Lung (tissue), 12 donors: ENCODE data around the gene STC2. TPM values are rescaled to one million over a fixed set of nuclear protein-coding genes. Genes with fewer than 3 reads are reported as not detected.

Experiments
- ATAC-seq: fragments of 200-7000 bp; cut with Tn5 transposase; one replicate; pipeline ENCODE4 v1.9.1; 2020; ENCODE audit warnings: moderate number of reproducible peaks; ENCODE audit not compliant: insufficient read depth, low FRiP score
- DNase-seq, 3 donors: peaks; one replicate each; pipeline ENCODE4 v3.0.0-alpha.2; 2013 to 2017
- H3K27ac ChIP-seq, 2 donors: one replicate each; pipeline ENCODE4 v1.5.1; 2013; ENCODE audit warnings: mild to moderate bottlenecking in 2 of 2, moderate library complexity in 2 of 2, control low read depth in 1 of 2, inconsistent platforms in 1 of 2, low read depth in 1 of 2, low read length in 1 of 2
- H3K27me3 ChIP-seq, 3 donors: one replicate each; pipeline ENCODE4 v1.5.1; 2013; ENCODE audit warnings: low read length in 2 of 3; ENCODE audit not compliant: control insufficient read depth in 3 of 3, insufficient read depth in 3 of 3
- H3K36me3 ChIP-seq, 4 donors: one replicate each; pipeline ENCODE4 v1.5.1; 2013; ENCODE audit warnings: low read length in 4 of 4, mild to moderate bottlenecking in 1 of 4, moderate library complexity in 1 of 4; ENCODE audit not compliant: control insufficient read depth in 4 of 4, insufficient read depth in 4 of 4
- H3K4me1 ChIP-seq, 5 donors: one replicate each; pipeline ENCODE4 v1.5.1; 2013; ENCODE audit warnings: low read length in 5 of 5, mild to moderate bottlenecking in 2 of 5, moderate library complexity in 1 of 5; ENCODE audit not compliant: control insufficient read depth in 5 of 5, insufficient read depth in 5 of 5
- H3K4me3 ChIP-seq: one replicate; pipeline ENCODE4 v1.5.1; 2013; ENCODE audit warnings: mild to moderate bottlenecking, control low read depth, moderate library complexity
- H3K9ac ChIP-seq, 2 donors: one replicate each; pipeline ENCODE4 v1.5.1; 2013; ENCODE audit warnings: low read length in 2 of 2, control low read depth in 1 of 2; ENCODE audit not compliant: insufficient read depth in 1 of 2
- H3K9me3 ChIP-seq, 4 donors: one replicate each; pipeline ENCODE4 v1.5.1; 2013; ENCODE audit warnings: low read length in 3 of 4, mild to moderate bottlenecking in 1 of 4, moderate library complexity in 1 of 4; ENCODE audit not compliant: control insufficient read depth in 4 of 4, insufficient read depth in 3 of 4
- WGBS, 2 donors: extraction: QIAGEN DNeasy Blood & Tissue Kit; methylation state at CpG; one replicate each; pipeline ENCODE4 v1.1.7; 2013; 5-methylcytosine and 5-hydroxymethylcytosine counted together
- polyA plus RNA-seq, 2 donors: library from polyadenylated mRNA; stranded (reverse); fragments of 200-250 nt; gene quantifications; one replicate each; pipeline ENCODE4 v1.2.1, GENCODE V29; 2013
- total RNA-seq, 2 donors: library from RNA; depleted of rRNA in 1 of 2; stranded (reverse); fragments of >200 nt in 1 of 2; gene quantifications; one replicate each; pipeline ENCODE4 v1.2.1, GENCODE V29; 2014 to 2021
- TF ChIP-seq, protein P1 (sequence below): IDR thresholded peaks from 2 replicates; pipeline ENCODE4 v1.5.1; 2012; ENCODE audit warnings: mild to moderate bottlenecking; ENCODE audit errors: control extremely low read depth, extremely low read depth
- donor health status: control.
- donor health status: control.
- donor health status: Bipolar disorder and iron deficiency.
- donor health status: healthy.
- donor health status: DM: yes; HTN: yes; CAD: no.

STC2 gene
- total and polyA plus RNA-seq, 4 donors: 3.1 to 18.1 (median 8.4) TPM

DNA sequence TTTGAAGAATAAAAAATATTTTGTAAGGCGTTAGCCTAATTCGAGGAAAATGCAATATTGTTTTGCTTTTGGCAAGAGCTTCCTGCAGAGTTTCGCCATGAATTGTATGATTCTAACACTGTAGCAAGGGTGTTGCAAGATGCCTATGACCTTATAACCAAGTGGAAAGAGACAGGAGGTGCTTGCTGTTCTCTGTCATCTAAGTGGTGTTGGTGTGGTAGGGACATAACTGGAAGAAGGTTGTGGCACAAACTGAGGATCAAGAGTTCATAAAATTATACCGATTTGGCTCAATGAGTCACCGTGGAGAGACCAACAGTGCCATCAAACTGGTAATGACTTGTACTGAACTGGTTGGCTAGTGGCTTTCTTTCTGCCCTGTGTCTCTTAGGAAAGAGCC, 6.3 kb downstream of the STC2 start:
- TF ChIP-seq, protein P1, sequence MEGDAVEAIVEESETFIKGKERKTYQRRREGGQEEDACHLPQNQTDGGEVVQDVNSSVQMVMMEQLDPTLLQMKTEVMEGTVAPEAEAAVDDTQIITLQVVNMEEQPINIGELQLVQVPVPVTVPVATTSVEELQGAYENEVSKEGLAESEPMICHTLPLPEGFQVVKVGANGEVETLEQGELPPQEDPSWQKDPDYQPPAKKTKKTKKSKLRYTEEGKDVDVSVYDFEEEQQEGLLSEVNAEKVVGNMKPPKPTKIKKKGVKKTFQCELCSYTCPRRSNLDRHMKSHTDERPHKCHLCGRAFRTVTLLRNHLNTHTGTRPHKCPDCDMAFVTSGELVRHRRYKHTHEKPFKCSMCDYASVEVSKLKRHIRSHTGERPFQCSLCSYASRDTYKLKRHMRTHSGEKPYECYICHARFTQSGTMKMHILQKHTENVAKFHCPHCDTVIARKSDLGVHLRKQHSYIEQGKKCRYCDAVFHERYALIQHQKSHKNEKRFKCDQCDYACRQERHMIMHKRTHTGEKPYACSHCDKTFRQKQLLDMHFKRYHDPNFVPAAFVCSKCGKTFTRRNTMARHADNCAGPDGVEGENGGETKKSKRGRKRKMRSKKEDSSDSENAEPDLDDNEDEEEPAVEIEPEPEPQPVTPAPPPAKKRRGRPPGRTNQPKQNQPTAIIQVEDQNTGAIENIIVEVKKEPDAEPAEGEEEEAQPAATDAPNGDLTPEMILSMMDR: no peak
- H3K4me3 ChIP-seq: no peak overlapping the region
- no peak overlapping the region for H3K27ac ChIP-seq
- DNase-seq: peak in 1 of 3 donors; percentile 70
- H3K27me3 ChIP-seq: peaks cover 0 to 19% (median 4%) of the 10 kb centered on the region in 3 donors
- no peaks in the 10 kb centered on the region for H3K9me3 ChIP-seq
- peaks cover 0 to 3% (median 0%) of the 10 kb centered on the region in 4 donors for H3K36me3 ChIP-seq
- no peak overlapping the region for H3K9ac ChIP-seq
- ATAC-seq: no peak
- H3K4me1 ChIP-seq: peaks cover 14 to 98% (median 49%) of the 10 kb centered on the region in 5 donors
- 70 to 76% methylated on average over 5 of the region's 5 CpGs for WGBS, 2 donors

DNA sequence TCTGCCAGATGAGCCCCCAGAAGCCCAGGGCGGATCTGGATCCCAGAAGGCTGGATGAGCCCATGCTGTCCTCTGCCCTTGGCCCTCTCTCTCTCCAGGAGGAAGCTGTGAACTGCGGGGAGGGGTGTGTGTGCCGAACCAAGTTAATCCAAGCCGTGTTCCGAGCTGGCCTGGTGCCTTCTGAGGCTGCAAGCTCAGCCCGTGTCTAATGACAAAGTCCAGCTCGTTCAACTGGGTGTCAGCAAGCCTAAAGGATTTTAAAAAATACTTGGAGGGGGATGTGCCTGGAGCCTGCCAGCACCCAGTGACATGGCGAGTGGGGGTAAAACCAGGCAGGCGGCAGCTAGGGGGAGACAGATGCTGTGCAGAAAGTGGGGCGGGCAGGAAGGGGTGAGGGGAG, 8.0 kb downstream of the STC2 start:
- H3K27me3 ChIP-seq: peaks cover 0 to 4% (median 0%) of the 10 kb centered on the region in 3 donors
- DNase-seq (peak; percentile 97 to 100 (median 99)), ATAC-seq (peak; percentile 44)
- TF ChIP-seq, protein P1: no peak
- H3K27ac ChIP-seq: no peak overlapping the region
- no peaks in the 10 kb centered on the region for H3K9me3 ChIP-seq
- no peak overlapping the region for H3K9ac ChIP-seq
- H3K4me1 ChIP-seq: peaks cover 14 to 100% (median 53%) of the 10 kb centered on the region in 5 donors
- 66 to 68% methylated on average over 10 of the region's 10 CpGs for WGBS, 2 donors
- no peak overlapping the region for H3K4me3 ChIP-seq
- H3K36me3 ChIP-seq: peaks cover 0 to 3% (median 0%) of the 10 kb centered on the region in 4 donors

DNA sequence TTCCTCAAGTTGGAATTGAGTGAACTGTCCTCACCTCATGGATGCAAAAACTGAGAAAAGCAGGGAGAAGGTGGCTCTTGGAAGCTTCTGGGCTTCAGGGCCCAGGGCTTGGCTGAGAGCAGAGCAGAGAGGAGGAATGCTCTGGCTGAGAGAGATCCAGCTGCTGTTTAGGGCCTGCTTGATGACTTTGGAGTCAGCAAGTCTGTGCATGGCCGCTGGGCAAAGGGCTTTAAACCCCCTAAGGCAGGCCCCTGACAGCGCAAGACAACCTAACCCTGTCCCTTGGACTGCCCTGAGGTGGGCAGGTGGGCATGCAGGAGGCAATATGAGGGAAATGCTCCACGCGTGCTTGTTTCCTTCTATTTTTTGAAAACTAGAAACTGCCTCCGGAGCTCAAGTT, 8.6 kb downstream of the STC2 start:
- H3K27me3 ChIP-seq: no peaks in the 10 kb centered on the region
- peaks cover 0 to 3% (median 0%) of the 10 kb centered on the region in 4 donors for H3K36me3 ChIP-seq
- 84 to 88% methylated on average over 5 of the region's 5 CpGs for WGBS, 2 donors
- no peaks in the 10 kb centered on the region for H3K9me3 ChIP-seq
- DNase-seq (peak; percentile 71 to 85 (median 83)), ATAC-seq (no peak)
- peaks cover 13 to 100% (median 48%) of the 10 kb centered on the region in 5 donors for H3K4me1 ChIP-seq
- no peak overlapping the region for H3K4me3 ChIP-seq
- H3K9ac ChIP-seq: no peak overlapping the region
- TF ChIP-seq, protein P1: no peak
- peak overlapping the region in 1 of 2 donors; percentile 11 for H3K27ac ChIP-seq
